HG03175 (cell line): ENCODE results near the gene DDX42.

Experiments used
- ATAC-seq: cut with Tn5 transposase; IDR thresholded peaks from one replicate; pipeline ENCODE4 v1.9.1; 2021; ENCODE audit warnings: mild to moderate bottlenecking, moderate library complexity; ENCODE audit not compliant: unreplicated experiment

The DDX42 gene, protein sequence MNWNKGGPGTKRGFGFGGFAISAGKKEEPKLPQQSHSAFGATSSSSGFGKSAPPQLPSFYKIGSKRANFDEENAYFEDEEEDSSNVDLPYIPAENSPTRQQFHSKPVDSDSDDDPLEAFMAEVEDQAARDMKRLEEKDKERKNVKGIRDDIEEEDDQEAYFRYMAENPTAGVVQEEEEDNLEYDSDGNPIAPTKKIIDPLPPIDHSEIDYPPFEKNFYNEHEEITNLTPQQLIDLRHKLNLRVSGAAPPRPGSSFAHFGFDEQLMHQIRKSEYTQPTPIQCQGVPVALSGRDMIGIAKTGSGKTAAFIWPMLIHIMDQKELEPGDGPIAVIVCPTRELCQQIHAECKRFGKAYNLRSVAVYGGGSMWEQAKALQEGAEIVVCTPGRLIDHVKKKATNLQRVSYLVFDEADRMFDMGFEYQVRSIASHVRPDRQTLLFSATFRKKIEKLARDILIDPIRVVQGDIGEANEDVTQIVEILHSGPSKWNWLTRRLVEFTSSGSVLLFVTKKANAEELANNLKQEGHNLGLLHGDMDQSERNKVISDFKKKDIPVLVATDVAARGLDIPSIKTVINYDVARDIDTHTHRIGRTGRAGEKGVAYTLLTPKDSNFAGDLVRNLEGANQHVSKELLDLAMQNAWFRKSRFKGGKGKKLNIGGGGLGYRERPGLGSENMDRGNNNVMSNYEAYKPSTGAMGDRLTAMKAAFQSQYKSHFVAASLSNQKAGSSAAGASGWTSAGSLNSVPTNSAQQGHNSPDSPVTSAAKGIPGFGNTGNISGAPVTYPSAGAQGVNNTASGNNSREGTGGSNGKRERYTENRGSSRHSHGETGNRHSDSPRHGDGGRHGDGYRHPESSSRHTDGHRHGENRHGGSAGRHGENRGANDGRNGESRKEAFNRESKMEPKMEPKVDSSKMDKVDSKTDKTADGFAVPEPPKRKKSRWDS

DNA sequence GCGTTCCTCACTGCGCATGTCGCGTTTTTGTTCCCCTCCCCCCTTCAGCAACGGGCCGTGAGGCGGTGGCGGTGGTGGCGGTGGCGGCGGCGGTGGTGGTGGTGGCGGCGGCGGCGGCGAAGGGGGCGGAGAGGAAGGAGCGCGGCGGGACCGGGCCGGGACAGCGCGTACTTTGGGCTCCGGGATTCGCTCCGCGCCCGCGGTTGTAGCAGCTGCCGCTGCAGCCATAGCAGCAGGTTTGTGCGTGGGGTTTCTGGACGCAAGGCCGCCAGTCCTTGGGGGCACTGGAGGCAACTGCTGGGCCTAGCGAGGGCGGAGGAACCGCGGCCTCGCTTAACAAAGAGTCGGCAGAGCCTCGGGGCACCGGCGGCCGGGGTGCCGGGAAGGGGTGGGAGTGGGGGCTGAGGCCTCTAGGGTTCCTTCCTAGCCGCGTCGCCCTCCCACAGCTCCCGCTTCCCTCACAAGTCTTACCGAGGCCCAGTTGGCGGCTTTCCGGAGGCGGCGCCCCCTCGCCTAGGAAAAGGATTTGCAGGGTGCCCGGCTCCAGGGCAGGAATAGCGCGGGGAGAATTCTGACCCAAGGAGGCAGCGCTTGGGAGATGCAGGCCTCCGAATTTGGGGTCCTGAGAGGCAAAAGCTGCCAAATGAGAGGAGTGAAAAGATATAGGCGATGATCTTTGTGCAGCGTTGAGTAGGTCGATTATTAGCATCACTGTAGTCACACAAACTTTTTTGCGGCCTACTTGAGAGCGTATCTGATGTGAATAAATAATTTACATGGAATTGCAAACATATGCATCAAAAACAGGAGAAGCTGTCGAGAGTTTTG is at the start of gene DDX42:
Gene DDX42, plus strand, starts transcription at position 30 of the 828 bp plus-strand sequence. CDS start 12,880 bp downstream, outside the sequence.
- ATAC-seq = peak; percentile 1

DNA sequence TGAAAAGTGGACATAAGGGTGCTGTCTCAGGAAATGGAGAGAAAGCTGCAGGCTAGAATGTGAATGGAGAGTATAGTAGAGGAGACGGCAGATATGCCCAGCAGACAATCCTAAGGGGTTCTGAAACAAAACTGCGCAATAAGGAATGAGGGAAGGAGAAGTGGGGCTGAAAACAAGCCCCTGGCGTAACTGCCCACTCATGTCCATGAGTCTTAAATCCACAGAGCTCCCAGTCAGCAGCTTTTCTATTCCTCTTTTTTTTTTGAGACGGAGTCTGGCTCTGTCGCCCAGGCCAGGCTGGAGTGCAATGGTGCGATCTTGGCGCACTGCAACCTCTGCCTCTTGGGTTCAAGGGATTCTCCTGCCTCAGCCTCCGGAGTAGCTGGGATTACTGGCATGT is 38.3 kb upstream of the DDX42 start:
- ATAC-seq = no peak

DNA sequence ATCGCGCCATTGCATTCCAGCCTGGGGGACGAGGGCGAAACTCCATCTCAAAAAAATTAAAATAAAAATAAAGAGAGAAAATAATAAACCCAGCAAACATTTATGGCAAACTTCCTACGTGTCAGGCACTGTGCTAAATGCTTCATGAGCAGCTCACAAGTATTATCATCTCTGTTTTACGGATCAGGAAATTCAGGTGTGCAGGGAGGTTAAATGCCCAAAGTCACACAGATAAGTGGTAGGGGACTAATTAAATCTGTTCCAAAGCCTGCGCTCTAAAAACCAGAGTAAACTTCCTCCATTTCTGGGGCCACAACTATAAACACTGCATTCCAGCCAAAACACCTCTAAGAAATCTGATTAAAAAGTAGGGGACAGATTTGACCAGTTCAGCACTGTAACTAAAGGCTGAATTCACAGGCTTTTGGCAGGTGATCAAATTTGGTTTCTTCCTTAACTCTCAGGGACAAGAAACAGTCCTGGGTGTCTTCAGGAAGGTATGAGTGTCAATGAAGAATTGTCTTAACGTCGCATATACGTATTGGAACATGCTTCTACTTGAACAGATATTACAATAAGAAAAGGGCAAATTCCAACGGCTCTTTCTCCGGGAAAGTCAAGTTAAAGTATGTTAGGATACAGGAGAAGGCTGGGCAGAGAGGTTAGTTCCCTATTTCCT is 33.4 kb upstream of the DDX42 start:
- no peak for ATAC-seq

DNA sequence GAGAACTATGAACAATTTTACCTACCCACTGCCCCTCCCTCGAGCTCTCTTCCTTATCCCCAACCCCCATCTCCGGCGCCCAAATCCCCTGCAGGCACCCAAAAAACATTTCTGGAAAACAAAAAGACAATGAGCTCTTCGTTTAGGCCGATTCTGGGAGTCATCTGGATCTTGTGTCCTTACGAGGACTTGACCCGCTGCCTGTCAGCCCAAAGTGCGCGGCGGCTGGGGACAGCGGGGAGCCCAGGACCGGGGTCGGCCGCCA is 32.9 kb upstream of the DDX42 start:
- peak; percentile 26 for ATAC-seq

DNA sequence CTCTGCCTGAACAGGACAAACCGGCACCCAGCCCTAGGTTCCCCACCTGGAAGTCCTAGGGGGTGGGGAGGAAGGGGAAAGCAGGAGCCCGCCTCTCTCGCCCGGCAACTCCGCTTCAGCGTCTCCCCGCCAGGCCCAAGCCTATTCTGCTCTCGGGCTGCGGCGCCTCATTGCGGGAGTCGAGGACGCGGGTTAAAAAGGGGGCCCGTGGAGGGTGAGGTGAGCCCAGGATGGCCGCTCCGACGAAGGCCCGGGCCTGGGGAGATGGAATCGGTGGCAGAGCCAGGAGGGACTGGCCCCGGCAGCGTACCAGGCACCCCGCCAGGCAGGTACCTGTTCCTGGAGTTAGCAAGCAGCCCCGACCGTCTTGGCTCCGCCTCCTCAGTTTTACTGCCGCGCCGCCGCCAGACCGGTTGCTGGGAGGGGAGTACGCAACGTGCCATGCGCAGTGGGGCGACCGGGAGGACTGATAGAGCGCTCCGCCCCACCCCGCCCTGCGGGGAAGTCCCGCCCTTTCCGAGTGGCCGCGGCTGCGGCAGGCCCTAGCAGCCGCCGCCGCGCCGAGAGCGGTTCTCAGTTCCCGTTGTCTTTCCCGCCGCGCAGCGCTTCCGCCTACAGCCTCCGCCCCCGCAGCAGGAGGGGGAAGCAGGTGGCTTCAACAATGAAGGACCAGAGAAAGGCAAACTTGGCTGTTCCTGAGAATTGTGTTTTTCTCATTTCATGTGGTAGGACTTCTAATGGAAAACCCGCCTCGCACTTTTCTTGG is 32.4 kb upstream of the DDX42 start, which contains the start of gene STRADA:
Gene STRADA, minus strand, starts transcription at position 392 of the 766 bp plus-strand sequence. CDS start 13,430 bp downstream, outside the sequence.
- peak; percentile 86 for ATAC-seq

DNA sequence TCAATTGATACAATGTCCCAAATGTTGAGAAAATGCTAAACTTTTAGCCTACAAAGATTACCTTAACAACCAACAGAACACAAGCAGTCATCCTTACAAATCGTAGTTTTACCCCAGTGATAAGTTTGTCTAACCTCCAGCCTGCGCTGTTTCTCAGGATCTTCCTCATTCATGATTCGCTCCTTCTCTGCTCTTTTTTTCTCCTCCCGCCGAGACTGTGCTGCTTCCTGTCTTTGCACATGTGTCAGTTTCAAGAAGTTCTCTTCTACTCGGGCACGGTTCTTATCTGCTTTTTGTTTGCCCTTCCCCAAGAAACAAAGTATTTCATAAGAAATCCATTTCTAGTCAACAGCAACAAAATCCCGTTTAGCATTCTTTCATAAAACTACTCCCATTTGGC is 22.2 kb upstream of the DDX42 start:
- no peak for ATAC-seq

DNA sequence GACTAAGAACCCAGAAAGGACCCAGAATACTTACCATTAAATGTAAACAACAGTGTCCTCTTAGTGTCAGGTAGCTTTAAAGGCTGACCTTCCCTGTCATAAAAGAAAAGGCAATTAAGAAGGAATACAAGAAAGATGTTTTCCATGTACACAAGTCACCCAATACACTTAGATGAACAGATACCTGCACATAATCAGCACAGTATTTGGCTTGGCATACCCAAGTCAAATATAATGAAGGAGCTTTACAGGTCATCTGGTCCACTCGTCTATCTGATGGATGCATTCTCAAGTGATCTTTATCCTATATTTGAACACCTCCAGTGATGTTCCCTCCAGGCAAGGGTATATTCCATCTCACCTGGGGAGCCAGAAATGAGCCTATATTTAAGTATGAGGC is 21.3 kb upstream of the DDX42 start:
- no peak for ATAC-seq

DNA sequence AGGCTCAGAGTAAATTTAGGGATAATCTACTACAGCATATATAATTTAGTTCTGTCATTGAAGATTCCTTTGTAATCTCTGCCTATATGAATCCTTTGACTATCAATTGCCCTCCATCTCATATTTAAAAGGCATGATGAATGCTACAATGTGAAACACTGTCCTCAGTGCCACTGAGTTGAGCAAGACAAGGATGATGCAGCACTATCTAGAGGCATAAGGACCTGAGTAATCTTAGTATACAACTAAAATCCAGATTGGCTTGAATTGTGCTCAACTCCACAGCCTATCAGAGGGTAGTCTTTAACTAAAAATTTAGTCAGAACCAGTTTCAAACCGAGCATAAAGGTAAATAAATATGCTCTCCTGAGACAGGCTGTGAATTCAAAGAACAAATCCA is 20.8 kb upstream of the DDX42 start:
- ATAC-seq = no peak

DNA sequence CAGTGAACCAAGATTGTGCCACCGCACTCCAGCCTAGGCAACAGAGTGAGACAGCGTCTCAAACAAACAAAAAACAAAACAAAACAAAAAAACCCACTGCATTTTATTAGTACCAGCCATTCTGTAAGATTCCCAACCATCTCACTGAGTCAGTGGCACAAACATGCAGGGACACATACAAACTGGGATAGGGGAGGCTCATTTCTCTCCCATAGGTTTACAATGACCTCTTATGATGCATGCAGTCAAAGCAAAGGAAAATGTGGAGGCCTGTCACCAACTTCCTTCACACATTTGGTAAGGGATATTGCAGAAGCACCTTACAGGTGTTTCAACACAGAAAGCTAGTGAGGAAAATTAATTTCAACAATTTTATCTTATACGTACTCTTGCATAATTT is 19.9 kb upstream of the DDX42 start:
- ATAC-seq = no peak

DNA sequence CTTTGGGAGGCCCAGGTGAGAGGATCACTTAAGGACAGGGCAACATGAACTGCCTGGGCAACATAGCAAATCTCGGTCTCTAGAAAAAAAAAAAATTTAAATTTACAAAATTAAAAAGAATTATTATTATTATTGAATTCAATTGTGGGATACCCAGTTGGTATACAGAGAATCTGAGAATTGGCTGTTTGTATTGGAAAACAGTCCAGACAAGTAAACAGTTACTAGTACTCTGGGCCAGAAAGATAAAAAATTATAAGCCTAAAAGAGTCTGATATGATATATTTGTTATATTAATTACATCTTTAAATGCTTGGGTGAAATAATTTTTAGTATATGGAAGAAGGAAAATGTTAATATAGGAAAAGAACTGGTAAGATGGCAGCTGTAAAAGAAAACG is 15.5 kb upstream of the DDX42 start:
- ATAC-seq = no peak

DNA sequence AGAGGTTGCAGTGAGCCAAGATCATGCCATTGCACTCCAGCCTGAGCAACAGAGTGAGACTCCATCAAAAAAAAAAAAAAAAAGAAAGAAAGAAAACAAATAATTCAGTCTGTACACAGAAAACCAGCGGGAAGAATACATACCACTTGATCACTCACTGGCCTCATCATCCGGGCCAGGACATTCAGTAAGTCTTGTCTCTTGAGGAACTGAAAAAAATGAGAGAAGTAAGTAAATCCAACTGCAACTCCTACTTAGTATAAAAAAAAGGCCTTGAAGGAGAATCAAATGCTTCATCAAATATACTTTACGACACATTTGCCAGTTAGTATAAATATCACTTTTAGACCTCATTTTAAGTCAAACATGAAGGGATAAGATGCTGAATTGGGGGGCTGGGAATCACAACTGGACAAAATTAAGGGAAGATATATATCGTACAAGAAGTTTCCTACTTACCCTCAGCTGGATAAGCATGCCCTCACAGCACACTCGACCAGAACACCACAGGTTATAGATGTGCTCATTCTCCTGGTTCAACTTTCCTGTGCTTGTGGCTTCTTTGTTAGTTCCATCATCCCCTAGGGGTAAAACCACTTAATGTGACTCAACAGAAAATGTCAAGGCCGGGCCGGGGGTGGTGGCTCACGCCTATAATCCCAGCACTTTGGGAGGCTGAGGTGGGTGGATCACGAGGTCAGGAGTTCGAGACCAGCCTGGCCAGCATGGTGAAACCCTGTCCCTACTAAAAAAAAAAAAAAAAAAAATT is 13.0 kb upstream of the DDX42 start:
- ATAC-seq = no peak

DNA sequence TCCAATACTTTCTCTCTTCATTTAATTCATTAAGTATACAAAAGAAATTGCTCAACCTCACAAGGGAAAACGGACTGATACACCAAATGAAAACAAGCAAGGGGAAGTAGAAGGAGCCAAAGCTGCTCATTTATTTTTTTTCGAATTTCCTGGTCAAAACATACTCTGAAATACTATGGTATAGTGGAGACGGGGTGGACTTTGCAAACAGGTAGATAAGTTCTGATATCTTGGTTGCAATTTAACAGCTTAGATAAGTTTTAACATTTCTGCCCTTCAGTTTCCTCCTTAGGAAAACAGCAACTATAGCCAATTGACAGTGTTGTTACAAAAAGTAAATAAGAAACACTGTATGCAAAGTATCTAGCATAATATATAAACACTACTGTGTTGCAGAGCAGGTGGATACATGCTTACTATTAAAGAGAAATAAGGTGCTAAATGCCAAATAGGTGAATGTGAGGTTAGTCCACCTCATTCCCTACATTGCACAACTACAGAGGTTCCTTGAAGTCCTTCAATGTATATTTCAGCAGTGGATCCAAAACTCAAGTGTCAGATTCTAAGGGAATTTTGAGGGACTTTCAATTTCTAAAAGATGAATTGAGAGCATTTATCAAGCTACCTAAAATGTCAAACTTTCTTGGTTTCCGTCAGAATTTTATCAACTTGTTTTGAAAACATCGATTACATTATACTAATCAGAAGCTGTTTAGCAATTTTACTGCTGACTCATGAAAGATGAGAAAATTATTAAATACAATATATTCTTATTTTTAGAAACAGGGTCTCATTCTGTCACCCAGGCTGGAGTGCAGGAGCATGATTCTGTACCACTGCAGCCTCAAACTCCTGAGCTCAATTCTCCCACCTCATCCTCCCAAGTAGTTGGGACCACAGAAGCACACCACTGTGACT is 11.6 kb upstream of the DDX42 start:
- no peak for ATAC-seq

DNA sequence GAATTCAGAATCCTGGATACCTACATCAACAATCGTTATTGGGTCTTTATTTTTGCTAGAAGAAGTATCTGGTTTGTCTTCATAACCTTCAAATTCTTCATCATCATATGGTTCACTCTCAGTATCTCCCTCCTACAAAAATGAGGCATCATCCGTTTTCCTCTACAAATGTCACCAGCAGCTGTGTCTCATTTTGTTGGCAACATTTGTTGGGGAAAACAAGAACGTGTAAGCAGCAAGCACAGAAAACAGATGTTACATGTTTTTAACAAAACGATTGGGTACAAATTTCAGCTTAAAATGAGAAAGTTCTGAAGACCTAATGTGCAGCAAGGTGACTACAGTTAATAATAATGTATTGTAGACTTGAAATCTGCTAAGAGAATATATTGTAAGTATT is 9.3 kb upstream of the DDX42 start:
- no peak for ATAC-seq

DNA sequence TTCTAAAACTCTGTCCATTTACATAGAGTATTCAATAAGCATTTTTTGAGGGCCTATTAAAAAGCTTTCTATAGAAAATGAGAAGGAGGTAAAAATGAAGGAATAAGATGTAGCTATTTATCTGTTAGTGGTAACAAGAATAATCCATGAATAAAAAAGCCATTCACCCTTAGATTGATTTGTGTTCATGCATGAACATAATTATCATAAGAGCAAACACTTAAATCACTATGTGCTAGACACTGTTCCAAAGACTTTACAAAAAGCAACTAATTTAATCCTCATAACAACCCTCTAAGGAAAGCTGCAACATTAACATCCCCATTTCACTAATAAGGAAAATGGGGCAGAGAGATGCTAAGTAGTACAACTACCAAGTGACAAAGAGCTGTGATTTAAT is 7.2 kb upstream of the DDX42 start:
- no peak for ATAC-seq

DNA sequence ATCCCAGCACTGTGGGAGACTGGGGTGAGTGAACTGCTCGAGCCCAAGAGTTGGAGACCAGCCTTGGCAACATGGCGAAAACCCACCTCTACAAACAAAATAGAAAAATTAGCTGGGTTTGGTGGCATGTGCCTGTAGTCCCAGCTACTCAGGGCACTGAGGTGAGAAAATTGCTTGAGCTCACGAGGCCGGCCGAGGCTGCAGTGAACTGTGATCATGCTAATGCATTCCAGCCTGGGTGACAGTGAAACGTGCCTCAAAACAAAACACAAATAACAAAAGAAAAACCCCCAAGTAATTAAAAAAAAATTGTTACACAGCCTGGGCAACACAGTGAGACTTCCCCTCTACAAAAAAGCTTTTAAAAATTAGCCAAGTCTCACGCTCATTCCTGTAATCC is 5.5 kb upstream of the DDX42 start:
- no peak for ATAC-seq

DNA sequence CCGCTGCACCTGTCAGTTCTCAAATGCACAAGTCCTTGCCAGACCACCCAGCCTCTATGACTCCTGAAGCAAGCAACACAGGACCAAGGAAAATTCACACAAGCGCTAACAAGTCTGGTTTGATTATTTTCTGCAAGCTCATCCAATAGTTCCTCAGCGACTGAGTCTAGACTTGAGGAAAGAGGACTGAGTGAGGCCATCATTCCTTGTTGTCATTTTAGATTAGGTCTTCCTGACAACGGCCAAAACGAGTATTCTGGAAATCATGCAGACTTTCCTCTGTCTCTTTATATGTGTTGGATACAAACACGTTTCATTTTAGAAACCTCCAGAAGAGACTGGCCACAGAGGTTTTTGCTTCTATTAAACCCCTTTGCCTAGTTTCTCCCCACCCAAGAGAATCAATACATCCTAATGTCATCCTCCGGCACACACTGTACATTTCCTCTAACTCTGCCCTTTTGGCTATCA is 1.1 kb upstream of the DDX42 start:
- ATAC-seq = no peak

DNA sequence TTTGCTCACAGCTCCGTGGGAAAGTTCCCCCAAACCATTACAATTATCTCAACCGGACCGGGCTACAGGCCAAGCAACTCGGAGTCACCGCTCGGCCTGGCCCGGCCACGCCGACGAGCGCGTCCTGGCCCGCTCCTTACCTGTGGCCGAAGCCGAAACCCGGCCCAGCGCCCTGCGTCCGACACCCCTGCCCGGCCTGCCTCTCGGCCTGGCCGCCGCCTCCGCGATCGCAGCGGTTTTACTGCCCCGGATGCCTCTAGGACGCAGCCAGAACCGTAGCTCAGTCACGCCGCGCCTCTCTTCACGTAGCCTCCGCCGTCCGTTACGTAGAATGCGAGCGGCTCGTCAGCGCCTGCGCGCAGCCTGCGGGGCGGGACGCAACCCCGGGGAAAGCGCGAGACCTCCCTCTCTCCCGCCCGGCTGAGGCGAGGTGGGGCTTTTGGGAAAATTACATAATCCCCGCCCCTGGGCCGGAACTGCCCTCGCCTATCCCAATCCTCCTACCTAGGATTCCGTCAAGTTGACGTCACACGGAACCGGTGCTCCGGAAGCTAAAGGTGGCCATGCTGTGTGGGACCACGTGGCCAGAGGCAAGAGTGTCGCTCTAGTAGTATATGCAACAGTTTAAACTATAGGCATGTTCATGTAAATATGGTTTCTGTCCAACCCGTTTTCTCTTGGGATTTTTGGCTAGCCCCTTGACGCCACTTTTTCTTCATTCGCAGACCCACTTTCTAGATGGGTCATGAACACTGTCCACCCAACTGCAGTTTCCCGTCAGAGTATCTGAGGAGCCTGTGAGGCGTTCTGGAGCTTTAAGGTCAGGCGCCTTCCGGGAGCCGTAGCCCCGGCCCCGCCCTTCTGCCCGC is 464 bp upstream of the DDX42 start, which contains the start of gene CCDC47:
Gene CCDC47, minus strand, starts transcription at position 326 of the 869 bp plus-strand sequence. CDS start 7,422 bp downstream, outside the sequence.
- ATAC-seq = peak; percentile 85
